ENCODE data around the gene SLC6A1.
"Not testable (repeated sequence)": the region's sequence is repeated elsewhere in the genome, so short reads cannot be mapped to it uniquely, and the experiment has no call there.

SLC6A1 gene

DNA sequence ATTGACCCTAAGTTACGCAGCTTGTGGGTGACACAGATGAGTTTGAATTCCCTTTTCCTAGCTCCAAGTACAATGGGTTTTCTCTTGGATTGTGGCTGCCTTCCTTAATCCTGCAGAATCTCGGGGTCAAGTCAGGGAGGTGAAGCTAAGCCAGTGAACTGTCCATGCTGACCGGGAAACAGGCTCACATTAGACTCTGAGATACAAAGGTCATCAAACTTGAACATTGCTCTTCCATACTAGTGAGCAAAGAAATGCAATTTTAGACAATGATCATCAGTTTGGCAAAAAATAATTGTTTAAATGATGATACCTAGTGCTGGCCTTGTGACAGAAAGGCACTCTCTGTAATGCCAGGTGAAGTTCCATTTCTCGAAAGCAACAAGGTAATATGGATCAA is 31.6 kb downstream of the SLC6A1 start:
- no peak for DNase-seq

DNA sequence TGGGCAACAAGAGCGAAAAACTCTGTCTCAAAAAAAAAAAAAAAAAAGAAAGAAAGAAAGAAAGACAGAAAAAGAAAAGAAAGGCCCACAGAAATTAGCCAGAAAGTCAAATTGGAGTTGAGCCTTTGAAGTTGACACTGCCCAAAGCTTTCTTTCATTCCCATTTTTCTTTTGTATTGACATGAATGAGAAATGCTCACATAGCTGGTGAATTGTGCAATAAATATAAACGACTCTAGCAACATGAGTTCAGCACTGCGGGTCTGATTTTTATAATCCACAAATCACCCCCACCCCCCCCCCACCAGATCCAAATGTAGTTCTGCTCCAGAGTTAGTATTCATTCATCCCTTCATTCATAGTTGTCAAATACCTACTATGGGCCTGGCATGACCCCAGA is 37.4 kb downstream of the SLC6A1 start:
- no peak for DNase-seq

DNA sequence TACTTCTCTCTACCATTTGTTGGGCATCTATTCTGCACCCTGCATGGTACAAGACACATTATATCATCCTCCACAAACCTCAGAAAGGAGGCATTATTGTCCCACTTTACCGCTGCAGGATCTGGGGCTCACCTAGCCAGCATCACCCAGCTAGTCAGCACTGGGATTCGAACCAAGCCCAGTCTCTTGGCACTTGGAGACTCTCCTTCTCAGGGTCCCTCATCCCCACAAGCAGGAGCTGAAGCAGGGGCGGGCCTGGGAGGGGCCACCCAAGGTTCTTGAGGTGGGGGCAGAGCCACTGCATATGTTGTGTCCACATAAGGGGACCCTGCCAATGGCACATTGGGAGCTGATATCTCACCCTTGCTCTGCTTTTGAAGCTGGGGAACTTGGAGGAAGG is 41.3 kb downstream of the SLC6A1 start:
- DNase-seq, result no peak

DNA sequence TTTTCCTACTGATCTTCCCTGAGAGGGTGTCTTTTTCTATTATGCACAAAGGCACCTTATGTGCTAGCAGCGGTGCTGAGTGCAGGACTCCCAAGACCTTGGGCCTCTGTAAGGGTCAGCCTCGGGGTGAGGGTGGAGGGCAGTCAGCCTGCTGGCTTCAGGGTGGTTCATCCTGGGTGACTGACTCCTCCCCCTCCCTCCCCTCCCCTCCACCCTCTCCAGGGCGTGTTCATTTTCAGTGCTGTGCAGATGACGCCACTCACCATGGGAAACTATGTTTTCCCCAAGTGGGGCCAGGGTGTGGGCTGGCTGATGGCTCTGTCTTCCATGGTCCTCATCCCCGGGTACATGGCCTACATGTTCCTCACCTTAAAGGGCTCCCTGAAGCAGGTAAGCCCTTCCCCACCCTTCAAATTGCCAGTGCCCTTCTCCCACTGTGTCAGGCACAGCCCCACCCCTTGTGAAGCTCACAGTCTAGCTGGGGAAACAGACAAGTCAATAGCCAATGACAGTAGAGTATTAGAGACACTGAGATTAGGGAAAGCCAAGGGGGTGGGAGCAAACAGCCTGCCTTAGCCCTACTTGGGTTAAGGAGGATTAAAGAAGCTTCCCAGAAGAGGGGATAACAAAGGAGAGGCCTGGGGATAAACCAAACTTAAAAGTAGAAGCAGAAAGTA is 41.9 kb downstream of the SLC6A1 start:
- DNase-seq, result no peak

DNA sequence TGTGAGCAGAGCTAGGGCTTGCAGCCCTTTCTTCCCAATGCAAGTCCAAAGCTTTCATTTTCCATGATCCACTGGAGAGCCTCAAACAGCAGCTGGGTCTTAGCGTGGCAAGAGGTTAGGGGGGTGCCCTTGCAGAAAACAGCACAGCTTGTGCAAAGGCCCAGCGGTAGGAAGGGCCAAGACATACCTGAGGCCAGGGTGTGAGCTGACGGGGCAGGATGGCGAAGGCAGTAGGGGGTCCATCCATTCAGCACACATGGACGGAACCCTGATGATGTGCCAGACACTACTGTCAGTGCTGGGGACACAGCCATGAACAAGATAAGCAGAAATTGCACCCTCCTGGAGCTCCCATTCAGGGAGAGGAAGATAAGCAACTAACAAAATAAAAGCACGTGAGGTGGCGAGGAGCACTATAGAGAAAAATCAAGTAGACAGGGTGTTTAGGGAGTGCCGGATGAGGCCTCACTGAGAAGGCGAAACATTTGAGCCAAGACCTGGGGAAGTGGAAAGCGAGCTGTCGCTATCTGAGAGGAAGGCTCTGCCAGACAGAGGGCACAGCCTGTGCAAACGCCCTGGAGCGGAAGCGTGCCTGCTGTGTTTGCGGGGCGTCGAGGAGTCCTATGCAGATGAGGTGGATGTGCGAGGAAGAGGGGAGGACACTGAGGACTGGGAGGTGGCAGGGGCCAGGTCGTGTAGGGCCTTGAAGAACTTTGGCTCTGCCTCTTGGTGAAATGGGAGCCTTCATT is 43.4 kb downstream of the SLC6A1 start:
- DNase-seq, result no peak

DNA sequence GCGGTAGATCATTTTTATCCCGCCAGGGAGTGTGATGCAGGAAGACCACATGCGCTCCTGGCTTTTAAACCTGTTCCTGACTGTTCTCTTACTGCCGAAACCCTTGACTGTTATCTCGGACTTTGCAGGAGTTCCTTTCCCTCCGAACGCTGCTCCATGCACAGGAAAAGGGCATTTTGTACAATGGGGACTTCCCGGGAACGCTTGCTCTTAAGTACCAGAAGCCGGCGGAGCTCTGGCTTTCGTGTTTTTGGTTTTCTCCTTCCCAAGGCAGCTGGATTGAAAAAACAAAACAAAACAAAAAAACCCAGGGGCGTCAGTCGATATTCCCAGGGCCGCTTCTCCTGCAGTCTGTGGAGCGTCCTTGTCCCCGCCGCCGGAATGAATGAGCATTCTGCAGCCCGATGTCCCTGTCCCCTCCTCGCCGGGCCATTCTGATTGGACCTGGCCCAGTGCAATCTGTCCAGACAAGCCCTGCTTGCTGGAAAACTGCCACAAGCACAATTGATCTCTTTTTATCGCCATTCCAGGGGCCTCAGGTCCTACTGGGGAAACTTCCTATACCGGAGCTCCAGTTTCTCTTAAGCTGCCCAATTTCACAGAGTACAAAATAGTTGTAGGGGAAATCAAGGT is 44.8 kb downstream of the SLC6A1 start:
- no peak for DNase-seq

DNA sequence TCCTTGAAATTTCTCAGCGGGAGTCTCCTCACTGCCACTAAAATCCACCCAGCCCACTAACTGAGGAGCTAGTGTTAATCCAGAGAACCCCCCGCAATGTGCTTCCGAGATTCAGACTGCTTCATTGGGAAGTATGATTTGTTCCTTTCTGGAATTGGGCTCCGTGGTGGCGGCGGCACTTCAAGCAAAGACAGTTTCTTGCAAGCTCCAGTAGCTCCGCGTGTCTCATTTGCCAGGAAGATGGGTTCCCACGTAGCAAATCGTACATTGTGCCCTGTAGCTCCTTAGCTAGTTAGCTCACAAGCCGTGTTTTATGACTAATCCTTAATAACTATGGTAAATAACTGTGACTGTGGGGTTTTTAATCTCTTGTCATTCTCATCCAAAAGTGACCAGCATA is 45.4 kb downstream of the SLC6A1 start:
- DNase-seq, result no peak

DNA sequence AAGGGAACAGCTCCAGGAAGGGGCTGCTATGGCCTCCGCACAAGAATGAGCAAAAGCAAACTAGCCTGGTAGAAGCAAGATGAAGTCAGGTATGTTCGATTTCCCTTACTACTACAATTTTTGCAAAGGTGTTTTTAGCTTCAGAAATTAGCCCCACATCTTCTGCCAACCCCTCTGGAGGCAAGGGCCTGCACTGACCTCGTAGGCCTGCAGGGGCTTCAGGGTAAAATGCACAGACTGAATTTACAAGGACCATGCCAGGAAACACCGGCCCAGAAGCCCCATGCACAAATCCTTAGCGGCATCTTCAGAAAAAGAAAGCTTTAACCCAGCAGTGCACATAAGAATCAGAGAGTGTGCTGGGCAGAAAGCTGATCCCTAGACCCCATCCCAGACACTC is 53.0 kb downstream of the SLC6A1 start:
- DNase-seq, result no peak

DNA sequence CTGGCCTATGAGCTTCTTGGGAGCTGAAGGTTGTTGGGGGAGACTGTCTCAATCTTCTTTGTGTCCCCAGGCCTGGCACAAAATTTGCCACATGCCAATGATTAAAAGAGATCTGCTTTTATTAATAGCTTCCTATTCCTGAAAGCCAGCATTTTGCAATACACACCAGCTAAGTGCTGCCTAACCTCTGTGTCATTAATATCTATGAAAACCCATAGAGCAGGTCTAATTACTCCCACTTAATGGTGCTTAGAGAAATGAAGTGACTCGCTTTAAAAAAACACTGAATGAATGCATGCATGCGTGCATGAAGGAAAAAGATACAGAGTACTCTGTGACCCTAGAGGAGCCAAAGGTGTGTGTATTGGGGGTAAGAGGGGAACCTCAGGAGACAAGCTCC is 55.0 kb downstream of the SLC6A1 start:
- no peak for DNase-seq

DNA sequence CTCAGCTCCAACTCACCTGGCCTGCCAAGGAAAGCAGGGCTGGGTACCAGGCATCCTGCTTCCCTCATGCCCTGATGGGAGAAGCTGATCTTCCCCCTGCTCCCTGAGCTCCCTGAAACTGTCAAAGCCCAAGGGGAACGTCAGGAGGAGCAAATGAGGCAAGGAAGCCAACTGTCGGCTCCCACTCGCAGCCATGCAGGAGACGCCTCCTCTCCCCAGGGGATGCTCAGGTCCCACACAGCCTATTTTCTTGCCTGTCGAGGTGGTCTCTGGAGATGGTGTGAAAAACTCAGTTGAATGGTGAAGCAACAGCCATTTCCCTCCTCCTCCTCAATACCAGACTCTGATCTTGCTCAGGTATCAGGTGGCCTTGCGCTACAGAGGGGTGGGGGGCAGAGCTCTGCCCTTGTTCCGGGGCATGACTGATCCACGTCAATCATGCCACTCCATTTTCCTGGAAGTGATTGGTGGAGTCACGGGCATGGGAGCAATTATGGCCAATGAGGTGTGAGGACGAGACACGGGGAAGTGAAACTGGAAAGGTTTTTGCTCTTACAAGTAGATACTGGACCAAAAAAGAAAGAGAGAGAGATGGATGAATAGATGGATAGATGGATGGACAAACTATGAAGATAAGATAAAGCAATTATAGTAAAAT is 58.2 kb downstream of the SLC6A1 start:
- no peak for DNase-seq

DNA sequence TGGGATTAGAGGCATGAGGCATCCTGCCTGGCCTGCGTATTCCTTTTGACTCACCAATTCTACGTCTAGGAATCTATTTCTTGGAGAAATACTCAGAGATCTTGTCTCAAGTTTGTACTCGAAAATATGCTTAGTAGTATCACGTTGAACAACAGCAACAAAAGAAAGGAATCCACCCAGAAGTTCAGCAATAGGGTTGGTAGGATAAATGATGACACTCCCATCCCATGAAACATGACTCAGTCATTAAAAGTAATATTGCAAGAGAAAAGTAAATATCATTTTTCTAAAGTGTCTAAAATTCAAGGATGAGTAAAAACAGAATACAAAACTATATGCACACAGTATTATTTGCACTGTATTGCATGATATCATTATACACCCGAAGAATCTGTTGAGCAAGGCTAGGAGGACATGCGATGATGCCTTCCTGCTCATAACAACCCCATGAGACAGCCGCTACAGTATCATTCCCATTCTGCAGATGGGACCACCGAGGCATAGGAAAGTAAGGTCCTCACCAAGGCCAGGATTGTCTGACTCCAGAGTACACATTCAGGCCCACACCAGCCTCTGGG is 61.5 kb downstream of the SLC6A1 start:
- DNase-seq, result no peak

DNA sequence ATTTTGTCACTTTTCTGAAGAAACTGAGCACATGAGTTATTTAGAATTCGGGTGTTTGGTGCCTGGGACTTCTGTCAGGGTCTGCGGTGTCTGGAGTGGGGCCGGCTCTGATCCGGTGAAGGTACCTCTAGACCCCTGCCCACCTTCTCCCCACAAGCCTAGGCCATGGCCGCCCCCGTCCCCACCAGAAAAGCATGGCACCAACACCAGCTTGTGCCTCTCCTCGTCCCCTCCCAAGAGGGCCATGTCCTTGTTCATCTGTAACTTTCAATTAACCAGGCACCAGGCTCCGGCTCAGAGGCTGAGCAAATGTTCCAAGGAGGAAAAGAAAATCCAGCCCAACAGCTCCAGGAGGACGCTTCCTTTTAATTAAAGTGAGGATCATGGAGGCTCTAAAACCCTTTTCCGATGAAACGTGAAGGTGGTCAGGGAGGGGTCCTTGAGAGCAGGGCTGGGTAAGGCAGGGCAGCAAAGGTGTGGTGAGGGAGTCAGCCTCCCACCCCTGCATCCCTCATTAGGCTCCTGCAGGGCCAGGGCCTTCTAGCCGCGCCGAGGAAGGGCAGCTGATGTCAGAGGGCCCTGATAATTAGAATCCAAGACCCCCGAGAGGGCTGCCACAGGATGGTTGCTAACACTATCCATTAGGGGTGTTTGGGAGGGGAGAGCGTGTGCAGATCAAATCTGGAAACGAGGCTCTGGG is 62.3 kb downstream of the SLC6A1 start:
- DNase-seq, result no peak

DNA sequence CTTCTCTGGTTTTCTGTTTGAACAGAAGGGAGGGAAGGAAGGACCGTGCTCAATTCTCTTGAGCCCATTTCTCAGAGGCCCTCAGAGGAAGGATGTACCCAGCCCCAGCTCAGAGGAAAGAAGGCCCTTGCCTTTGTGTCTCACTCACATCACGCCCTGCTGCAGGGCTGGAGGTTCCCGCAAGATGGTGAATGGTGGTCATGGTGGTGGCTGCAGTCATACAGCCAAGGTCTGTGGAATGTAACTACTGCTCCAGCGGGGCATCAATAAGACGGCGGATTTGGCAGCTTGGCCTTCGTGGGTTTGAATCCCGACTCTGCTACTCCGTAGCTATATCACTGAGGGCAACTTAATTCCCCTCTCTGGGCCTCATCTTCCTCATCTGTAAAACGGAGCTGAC is 62.9 kb downstream of the SLC6A1 start:
- DNase-seq, result no peak

DNA sequence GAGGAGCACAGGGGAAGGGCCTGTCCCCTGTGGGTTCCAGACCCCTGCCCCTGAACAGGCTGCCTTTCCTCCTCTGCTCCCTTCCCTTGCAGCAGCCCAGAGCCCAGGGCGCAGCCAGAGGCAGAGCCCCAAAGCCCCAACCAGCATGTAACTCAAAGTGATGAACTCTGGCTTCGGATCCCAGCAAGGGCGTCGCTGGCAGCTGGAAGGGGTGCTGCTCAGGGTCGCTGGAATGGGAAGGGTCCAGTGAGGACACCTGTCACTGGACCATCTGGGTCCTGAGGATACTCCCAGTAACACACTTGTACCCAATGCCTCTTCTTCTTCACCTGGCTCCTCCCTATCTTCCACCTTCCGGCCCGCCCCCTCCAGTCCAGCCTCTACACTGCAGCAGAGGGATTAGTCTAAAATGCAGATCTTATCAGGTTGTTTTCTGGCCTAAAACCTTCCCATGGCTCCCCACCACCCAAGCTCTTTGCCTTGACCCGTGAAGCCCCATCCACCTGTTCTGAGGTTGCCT is 64.0 kb downstream of the SLC6A1 start:
- no peak for DNase-seq

DNA sequence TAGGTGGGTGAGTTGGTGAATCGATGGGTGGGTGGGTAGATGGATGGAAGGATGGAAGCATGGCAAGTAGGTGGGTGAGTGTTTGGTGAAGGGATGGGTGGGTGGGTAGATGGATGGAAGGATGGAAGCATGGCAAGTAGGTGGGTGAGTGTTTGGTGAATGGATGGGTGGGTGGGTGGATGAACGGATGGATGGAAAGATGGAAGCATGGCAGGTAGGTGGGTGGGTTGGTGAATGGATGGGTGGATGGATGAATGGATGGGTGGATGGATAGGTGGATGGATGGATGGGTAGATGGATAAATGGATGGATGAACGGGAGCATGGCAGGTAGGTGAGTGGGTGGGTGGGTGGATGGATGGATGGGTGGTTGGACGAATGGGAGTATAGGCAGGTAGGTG is 65.1 kb downstream of the SLC6A1 start:
- no peak for DNase-seq

DNA sequence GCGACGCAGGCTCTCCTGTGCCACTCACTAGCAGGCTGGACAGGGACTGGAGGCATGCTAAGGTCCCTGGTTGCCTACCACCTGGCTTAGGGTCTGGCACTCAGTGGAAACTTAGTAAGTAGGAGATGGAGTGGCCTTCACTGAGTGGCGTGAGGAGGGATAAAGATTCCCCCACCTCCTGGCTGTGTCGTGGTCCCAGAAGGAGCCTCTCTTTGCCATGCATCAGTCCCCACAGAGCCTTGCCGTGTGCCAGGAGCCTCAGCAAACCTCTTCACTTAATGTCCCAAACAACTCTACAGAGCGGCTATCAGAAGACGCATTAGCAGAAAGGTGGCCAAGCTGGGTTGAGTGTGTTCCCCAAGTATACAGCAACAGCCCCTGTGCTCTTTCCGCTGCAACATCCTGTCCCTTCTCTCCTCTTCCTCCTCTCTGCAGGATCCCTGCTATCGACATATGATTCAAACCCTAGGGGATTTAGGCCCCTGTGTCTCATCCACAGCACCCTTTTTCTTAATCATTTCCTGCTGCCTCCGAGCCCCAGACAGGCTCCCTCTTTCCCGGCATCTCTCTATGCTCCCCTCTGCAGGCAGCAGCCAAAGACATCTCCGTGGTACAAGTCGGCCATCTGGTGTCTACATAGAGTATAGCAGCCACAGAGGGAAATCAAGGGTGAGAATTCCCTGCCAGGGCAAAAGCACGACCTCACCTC is 66.7 kb downstream of the SLC6A1 start:
- peak; percentile 78 for DNase-seq

DNA sequence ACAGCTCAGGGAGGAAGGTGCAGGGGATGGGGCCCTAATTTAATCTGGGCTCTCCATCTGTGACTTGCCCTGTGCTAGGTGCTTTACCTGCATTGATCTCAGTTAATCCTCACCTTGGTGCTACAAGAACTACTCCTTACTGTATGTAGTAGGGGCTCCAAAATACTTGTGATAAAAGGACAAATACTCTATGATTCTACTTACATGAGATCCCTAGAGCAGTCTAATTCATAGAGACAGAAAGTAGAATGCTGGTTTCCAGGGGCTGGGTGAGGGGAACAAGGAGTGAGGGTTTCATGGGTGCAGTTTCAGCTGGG is 67.2 kb downstream of the SLC6A1 start:
- DNase-seq, result no peak

DNA sequence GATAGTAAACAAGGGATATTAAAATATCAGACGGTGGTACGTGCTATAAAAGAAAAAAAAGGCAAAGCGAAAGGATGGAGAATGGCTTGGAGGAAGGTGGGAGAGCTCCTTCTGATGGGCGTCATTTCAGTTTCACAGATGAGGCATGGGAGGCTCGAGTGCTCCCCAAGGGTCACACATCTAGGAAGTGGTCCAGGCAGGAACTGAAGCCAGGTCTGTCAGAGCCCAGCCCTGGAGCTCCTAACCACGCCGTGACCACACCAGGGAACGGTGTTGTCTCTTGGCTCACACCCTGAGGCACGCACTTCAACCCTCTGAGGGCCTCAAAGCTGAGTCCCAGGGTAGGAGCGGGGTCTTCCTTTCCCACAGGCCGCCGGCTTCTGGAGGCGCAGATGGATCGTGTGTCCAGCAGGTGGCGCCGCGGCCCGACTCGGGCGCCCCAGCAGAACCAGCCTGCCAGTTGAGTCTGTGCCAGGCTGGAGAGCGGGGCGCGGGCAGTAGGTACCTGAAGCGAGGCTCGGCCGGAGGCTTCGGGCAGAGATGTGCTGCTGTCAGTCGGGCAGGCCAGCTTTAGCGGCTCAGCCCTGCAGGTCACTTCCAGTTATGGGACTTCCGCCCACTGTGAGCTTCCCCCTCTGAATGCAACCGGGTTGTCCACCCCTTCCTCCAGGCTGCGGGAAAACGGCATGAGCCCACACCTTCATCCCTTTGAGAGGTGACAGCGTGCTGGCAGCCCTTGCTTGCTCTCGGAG is 68.1 kb downstream of the SLC6A1 start:
- peak; percentile 57 for DNase-seq

DNA sequence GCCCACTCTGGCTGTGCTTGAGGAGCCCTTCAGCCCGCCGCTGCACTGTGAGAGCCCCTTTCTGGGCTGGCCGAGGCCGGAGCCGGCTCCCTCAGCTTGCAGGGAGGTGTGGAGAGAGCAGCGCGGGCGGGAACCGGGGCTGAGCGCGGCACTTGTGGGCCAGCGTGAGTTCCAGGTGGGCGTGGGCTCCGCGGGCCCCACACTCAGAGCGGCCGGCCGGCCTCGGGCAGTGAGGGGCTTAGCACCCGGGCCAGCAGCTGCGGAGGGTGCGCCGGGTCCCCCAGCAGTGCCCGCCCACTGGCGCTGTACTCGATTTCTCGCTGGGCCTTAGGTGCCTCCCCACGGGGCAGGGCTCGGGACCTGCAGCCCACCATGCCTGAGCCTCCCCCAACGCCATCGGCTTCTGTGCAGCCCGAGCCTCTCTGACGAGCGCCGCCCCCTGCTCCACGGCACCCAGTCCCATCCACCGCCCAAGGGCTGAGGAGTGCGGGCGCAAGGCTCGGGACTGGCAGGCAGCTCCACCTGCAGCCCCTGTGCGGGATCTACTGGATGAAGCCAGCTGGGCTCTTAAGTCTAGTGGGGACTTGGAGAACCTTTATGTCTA is 68.8 kb downstream of the SLC6A1 start:
- DNase-seq, result not testable (repeated sequence)

DNA sequence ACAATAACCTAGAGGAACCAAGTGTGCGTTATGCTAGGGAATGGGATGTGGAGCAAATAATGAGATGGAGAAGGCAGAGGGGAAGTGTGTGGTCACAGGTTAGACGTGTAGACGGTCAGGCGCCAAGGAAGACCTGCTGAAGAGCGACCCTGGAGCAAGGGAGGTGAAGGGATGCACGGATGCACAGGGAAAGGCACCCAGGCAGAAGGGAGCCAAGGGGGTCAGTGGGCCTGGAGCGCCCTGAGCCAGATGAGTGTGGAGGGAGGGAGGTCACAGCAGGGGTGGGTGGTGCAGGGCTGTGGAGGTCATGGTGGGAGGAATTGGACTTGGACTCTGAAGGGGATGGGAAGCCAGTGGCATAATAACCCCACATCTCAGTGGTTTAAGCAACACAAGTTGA is 70.2 kb downstream of the SLC6A1 start:
- no peak for DNase-seq

All from fibroblast of upper back skin (primary cell).